Mucosa of gallbladder (tissue), 1 donor: ENCODE measurements around the gene CCDC183. TPM values are rescaled to one million over a fixed set of nuclear protein-coding genes. Genes with fewer than 3 reads are reported as not detected.
"Not testable (repeated sequence)": the region's sequence is repeated elsewhere in the genome, so short reads cannot be mapped to it uniquely, and the experiment has no call there.

Source experiments
- DNase-seq: peaks from one replicate; pipeline ENCODE4 v3.0.0-alpha.2; 2020; ENCODE audit warnings: low spot score
- total RNA-seq: library from RNA; stranded (reverse); gene quantifications from one replicate; pipeline ENCODE4 v1.2.1, GENCODE V29; 2021
- donor health status: DM: no; HTN: no; CAD: no.

Gene CCDC183
- total RNA-seq, 1 donor from 2014 or later: 2.3 TPM

DNA sequence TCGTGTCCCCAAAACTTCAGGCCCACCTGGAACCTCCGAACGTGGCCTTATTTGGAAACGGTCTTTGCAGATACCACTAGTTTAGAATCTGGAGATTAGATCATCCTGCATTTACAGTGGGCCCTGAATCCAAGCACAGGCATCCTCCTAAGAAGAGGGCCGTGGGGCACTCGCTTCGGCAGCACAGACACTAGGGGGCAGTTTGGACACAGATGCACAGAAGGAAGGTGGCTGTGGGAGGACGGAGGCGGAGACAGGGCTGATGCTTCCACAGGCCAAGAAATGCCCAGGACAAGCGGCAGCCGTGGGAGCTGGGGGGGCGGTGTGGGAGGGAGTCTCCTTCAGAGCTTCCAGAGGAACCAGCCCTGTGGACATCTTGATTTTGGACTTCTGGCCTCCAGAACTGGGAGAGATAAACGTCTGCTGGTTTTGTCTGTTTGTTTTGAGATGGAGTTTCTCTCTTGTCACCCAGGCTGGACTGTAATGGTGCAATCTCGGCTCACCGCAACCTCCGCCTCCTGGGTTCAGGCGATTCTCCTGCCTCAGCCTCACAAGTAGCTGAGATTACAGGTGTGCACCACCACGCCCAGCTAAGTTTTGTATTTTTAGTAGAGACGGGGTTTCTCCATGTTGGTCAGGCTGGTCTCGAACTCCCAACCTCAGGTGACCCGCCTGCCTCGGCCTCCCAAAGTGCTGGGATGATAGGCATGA, 35.1 kb upstream of the CCDC183 start:
- DNase-seq: peak; percentile 41

GRCh38 chr9:136761545-136761981, 34.6 kb upstream of the CCDC183 start:
- no peak for DNase-seq

DNA sequence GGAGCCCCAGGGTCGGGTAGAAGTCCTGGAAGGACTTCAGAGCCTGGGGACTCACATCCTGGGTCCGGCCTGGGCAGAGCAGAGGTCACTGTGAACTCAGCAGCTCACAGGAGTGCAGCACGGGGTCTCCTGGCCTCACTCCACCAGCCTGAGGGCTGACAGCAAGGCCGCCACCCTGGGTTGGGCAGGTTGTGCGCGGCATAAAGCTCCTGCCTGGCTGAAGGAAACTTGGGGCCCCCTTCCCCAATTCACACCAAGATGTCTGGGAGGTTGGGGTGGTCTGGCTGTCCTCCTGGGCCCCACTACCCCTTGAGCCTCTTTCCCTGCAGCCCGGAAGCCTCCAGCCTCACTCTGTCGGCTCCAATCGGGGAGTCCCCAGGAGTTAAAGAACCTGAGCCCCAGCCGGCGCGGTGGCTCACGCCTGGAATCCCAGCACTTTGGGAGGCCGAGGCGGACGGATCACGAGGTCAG, 33.9 kb upstream of the CCDC183 start:
- no peak for DNase-seq

DNA sequence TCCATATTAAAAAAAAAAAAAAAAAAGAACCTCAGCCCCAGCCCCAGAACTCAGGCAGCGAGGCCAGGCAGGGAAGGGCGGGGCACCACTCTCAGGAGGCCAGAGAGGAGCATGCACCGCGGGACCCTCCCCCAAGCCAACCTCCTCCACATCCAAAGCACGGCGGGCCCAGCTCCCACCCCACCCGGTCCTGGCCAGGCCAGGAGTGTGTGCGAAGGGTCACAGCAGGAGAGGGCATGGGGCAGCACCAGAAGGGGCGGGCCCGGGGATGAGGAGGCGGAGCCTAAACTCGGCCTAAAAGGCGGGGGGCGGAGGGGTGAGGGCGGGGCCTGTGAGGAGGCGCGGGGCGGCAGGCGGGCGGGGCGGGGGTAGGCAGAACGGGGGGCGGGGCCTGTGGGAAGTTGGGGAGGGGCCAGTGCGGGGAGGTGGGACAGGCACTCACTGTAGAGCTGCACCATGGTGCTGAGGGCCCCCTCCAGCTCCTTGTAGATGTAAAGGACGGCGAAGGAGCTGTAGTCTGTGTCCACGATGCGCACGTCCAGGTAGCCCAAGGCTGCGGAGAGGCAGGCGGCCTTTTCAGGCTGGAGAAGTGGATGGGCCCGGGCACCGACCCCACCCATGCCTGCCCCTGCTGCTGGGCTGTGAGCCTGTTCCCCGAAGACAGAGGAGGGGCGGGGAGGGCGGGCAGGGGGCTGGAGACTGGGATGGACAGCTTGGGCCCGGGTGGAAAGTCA, 33.1 kb upstream of the CCDC183 start:
- no peak for DNase-seq

- no peak for DNase-seq
Measured at GRCh38 chr9:136763649-136764035, 32.5 kb upstream of the CCDC183 start.

DNA sequence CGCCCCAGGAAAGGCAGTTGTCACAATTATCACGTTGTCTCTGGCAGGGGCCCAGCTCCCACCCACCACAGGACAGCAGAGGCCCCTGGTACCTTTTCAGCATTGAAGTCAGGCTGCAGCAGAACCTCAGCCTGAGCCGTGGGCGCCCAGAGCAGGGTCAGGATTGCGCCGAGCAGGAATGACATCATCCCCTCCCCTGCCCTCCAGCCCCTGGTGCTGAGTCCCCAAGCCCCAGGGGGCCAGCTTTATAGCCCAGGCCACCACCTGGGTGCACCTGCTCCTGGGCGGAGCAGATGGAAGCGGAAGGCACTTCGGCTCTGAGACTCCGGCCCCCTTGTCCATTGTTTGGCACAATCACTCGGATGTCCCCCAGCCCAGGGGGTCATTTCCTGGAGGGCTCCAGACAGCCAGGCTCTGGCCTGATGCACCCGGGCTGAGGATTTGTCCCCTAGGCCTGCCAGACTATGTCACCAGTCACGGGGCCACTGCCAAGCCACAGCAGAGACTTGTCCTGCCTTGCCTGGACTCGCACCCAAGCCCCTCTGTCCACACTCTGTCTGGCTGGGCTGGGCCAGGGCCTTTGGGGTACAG, 31.7 kb upstream of the CCDC183 start, which contains the start of gene LCN15:
Gene LCN15 (minus strand): TSS at position 218 of the 591 bp plus-strand sequence. CDS start 30 bp downstream, at position 188.
- no peak for DNase-seq

- DNase-seq: no peak
Measured at GRCh38 chr9:136765041-136765440, 31.1 kb upstream of the CCDC183 start.

DNA sequence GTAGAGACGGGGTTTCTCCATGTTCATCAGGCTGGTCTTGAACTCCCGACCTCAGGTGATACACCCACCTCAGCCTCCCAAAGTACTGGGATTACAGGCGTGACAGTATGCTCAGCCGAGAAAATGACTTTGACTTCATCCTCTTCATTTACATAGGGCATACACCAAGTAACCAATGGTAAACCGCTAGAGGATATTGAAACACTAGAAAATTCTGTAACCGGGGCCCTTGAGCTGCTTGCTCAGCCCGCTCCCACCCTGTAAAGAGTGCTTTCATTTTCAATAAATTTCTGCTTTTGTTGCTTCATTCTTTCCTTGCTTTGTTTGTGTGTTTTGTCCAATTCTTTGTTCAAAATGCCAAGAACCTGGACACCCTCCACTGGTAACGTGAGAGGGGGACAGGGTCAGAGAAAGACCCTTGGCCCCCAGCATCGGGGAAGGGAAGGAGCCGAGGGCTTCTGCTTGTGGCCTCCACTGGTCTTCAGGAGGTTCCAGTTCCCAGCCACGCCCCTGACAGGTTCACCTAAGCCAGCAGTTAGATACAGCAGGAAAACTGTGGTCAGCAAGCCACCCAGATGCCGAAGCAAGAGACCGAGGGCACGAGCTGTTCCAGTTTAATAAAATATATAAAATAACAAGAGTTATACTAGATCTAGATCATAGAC, 30.3 kb upstream of the CCDC183 start:
- not testable (repeated sequence) for DNase-seq

DNA sequence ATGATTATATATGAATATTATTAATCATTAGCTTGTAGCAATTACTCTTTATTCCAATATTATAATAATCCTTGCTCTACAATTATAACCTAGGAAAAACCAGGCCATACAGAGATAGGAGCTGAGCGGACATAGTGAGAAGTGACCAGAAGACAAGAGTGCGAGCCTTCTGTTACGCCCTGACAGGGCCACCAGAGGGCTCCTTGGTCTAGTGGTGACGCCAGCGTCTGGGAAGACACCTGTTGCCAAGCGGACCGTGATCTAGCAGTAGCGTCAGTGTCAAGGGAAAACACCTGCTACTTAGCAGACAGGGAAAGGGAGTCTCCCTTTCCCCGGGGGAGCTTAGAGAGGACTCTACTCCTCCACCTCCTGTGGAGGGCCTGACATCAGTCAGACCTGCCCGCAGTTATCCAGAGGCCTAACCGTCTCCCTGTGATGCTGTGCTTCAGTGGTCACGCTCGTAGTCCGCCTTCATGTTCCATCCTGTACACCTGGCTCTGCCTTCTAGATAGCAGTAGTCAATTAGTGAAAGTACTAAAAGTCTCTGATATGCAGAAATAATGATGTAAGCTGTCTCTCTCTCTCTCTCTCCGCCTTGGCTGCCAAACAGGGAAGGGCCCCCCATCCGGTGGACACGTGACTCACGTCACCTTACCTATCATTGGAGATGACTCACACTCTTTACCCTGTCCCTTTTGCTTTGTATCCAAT, 29.6 kb upstream of the CCDC183 start:
- peak; percentile 74 for DNase-seq

DNA sequence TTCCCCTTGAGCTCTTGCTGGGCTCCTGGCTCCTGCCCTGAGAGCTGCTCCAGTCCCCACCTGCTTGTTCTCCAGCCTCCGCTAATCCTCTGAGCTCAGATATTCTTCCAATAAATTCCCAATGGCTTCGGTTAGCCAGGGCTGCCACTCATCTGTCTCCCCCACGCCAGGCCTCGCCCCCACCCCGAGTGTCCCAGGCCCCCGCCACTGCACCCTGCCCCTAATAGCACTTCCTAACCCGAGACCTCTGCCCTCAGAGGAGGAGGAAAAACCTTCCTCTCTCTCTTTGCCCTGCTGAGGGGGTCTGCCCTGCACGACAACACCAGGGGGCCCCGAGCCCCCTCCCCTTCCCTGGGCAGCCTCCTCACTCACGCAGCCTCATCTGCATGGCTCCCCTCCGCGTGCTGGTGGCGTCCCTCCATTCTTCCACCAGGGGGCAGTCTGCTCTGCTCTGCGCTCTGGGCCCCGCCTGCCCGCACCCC, 26.4 kb upstream of the CCDC183 start:
- DNase-seq: peak; percentile 31

- DNase-seq: no peak
Measured at GRCh38 chr9:136771907-136772415, 24.2 kb upstream of the CCDC183 start.

GRCh38 chr9:136773386-136774044, 22.6 kb upstream of the CCDC183 start:
- DNase-seq: no peak

DNA sequence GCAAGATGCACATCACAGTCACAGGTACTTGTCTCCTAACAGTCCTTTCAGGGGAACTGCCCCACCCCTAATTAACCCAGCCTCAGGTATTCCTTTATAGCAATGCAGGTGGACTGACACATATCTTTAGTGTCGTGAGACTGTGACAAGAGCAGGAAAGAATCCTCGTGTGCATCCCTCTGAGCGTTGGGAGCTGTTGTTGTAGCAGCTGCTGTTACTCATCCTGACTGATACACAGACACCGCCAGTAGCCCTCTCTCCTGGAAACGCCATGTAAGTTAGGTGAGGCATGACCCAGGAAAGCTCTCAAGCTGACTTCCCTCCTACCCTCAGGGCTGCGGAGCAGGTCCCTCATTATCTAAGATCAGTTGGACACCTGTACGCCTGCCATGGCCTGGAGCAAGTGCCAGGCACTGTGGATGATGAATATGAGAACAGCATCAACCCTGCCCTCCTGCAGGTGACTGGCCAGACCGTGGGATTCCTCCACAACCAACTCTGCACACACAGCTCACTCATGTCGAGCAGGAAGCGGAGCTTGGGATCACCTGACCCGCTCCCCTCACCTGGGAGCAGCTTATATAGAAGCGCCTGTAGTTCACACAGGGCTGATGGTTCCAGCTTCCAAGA, 21.6 kb upstream of the CCDC183 start:
- DNase-seq: no peak

DNA sequence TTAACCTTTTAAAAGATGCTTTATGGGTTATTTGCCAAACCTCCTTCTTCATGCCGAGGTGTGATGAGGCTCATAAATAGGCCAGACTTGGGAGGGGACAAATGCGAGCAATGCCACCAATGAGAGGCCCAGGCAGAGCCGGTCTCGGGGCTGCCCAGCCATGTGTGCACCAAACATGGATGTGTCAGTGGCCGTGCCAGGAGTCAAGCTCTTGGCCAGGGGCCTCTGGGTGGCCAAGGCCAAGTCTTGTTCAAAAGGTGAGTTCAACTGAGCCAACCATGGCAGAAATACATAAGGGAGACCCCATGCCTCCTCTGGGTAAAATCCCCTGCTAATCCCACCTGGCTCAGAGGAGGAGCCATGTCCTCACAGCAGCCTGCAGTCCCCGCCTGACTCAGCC, 20.9 kb upstream of the CCDC183 start:
- DNase-seq: no peak

GRCh38 chr9:136776947-136777346, 19.2 kb upstream of the CCDC183 start:
- no peak for DNase-seq

GRCh38 chr9:136777359-136777758, 18.8 kb upstream of the CCDC183 start:
- no peak for DNase-seq

- no peak for DNase-seq
Measured at GRCh38 chr9:136779808-136780207, 16.3 kb upstream of the CCDC183 start.

DNA sequence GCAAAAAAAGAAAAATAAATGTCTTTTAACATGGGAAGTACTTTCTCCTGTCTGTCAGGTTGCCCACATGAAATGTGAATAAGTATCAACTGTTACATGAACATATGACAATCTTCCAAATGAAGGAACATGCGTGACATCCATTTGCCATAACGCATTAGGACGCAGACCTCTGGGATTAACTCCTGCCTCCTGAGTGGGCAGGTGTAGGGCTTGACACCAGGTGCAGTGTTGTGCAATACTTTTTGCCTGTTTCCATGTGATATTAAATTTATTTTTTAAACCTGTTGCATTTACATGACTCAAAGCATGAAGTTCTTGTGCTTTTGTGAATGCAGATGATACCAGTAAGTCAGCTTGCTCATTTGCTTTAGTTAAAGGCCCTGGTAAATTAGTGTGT, 13.7 kb upstream of the CCDC183 start:
- DNase-seq: no peak

GRCh38 chr9:136784249-136784996, 11.7 kb upstream of the CCDC183 start:
- no peak for DNase-seq
